GM12878 (cell line): ENCODE measurements around the gene NUCB1. TPM values are rescaled to one million over a fixed set of nuclear protein-coding genes. Genes with fewer than 3 reads are reported as not detected.

Source experiments
- ATF7 ChIP-seq: fragments of 450-650 bp; IDR thresholded peaks from 2 replicates; pipeline ENCODE4 v1.6.1; 2016; ENCODE audit warnings: low read depth, mild to moderate bottlenecking
- BACH1 ChIP-seq: fragments of 450-650 bp; IDR thresholded peaks from 2 replicates; pipeline ENCODE4 v1.6.1; 2017; ENCODE audit warnings: mild to moderate bottlenecking, borderline replicate concordance
- CBFB ChIP-seq: IDR thresholded peaks from 2 replicates; pipeline ENCODE4 v1.6.1; 2016; ENCODE audit warnings: antibody characterized with exemption, low read depth
- E2F4 ChIP-seq: IDR thresholded peaks from 2 replicates; pipeline ENCODE4 v1.6.1; 2012; ENCODE audit warnings: low read depth, low read length, improper control_type of control experiment
- EED ChIP-seq: sonication (generic); IDR thresholded peaks from 2 replicates; pipeline ENCODE4 v1.6.1; 2016; ENCODE audit warnings: antibody characterized with exemption, low read depth
- FOS ChIP-seq: IDR thresholded peaks from 3 replicates; pipeline ENCODE4 v1.6.1; 2011; ENCODE audit warnings: borderline replicate concordance; ENCODE audit not compliant: insufficient read length; ENCODE audit errors: extremely low read depth
- HCFC1 ChIP-seq: fragments of 150-350 bp; IDR thresholded peaks from 2 replicates; pipeline ENCODE4 v1.6.1; 2014; ENCODE audit warnings: low read length
- IKZF2 ChIP-seq, 2 experiments: fragments of 450-650 bp; IDR thresholded peaks; 2 replicates each; pipeline ENCODE4 v1.6.1; 2017; ENCODE audit warnings: mild to moderate bottlenecking in 2 of 2, moderate library complexity in 2 of 2
- JUND ChIP-seq: IDR thresholded peaks from 2 replicates; pipeline ENCODE4 v1.6.1; 2012; ENCODE audit warnings: low read depth, mild to moderate bottlenecking, low read length, improper control_type of control experiment, moderate library complexity
- MAX ChIP-seq: IDR thresholded peaks from 2 replicates; pipeline ENCODE4 v1.6.1; 2012; ENCODE audit warnings: low read depth, low read length, improper control_type of control experiment
- PAX5 ChIP-seq: IDR thresholded peaks from 2 replicates; pipeline ENCODE4 v1.6.1; 2011; ENCODE audit warnings: low read depth, low read length, borderline replicate concordance
- POU2F2 ChIP-seq: IDR thresholded peaks from 3 replicates; pipeline ENCODE4 v1.6.1; 2011; ENCODE audit warnings: low read depth, mild to moderate bottlenecking, low read length, borderline replicate concordance
- RAD51 ChIP-seq: fragments of 450-650 bp; IDR thresholded peaks from 2 replicates; pipeline ENCODE4 v1.6.1; 2016; ENCODE audit warnings: moderate library complexity, mild to moderate bottlenecking, inconsistent platforms
- SKIL ChIP-seq: fragments of 450-650 bp; IDR thresholded peaks from 2 replicates; pipeline ENCODE4 v1.6.1; 2017; ENCODE audit warnings: mild to moderate bottlenecking, low read depth, inconsistent platforms; ENCODE audit not compliant: poor library complexity, severe bottlenecking
- SREBF2 ChIP-seq: IDR thresholded peaks from 2 replicates; pipeline ENCODE4 v1.6.1; 2012; ENCODE audit warnings: mild to moderate bottlenecking, low read length
- ZNF217 ChIP-seq: fragments of 450-650 bp; IDR thresholded peaks from 2 replicates; pipeline ENCODE4 v1.6.1; 2017; ENCODE audit warnings: antibody characterized with exemption, mild to moderate bottlenecking
- polyA plus RNA-seq, 11 experiments: library from polyadenylated mRNA; depleted of rRNA in 4 of 11; unstranded in 6 of 11; stranded (reverse) in 5 of 11; fragments of >200 nt; fragmentation: Nextera tagmentation in 4 of 11; fragmentation: Illumina TruSeq in 1 of 11; extraction: Ambion mirVana in 4 of 11; extraction: Trizol in 1 of 11; gene quantifications; 1 replicate in 1 of 11; 2 replicates in 10 of 11; pipeline versions ENCODE4 v1.2.1 to v1.2.3, GENCODE V29; 2011 to 2016; ENCODE audit warnings: inconsistent platforms in 2 of 11, missing spikeins in 2 of 11, low read depth in 1 of 11
- total RNA-seq, 4 experiments: library from RNA; depleted of rRNA in 3 of 4; stranded (reverse); fragments of >200 nt in 3 of 4; fragmentation: Illumina TruSeq in 1 of 4; extraction: Trizol in 1 of 4; gene quantifications; 2 replicates each; pipeline versions ENCODE4 v1.2.1 to v1.2.3, GENCODE V29; 2013 to 2021
- TF ChIP-seq, protein P1 (sequence below): fragments of 450-650 bp; IDR thresholded peaks from 2 replicates; pipeline ENCODE4 v1.6.1; 2016; ENCODE audit warnings: mild to moderate bottlenecking
- TF ChIP-seq, protein P2 (sequence below): IDR thresholded peaks from 2 replicates; pipeline ENCODE4 v1.6.1; 2012; ENCODE audit warnings: mild to moderate bottlenecking, low read depth, low read length
- TF ChIP-seq, protein P3 (sequence below): fragments of 450-650 bp; IDR thresholded peaks from 2 replicates; pipeline ENCODE4 v1.6.1; 2017; ENCODE audit warnings: borderline replicate concordance

Gene NUCB1
- total and polyA plus RNA-seq, 10 of the 15 experiments (the other 5 are each of a cell fraction or from before 2014, with no cell fraction given) = 1.8 to 112 (median 44.5) TPM

DNA sequence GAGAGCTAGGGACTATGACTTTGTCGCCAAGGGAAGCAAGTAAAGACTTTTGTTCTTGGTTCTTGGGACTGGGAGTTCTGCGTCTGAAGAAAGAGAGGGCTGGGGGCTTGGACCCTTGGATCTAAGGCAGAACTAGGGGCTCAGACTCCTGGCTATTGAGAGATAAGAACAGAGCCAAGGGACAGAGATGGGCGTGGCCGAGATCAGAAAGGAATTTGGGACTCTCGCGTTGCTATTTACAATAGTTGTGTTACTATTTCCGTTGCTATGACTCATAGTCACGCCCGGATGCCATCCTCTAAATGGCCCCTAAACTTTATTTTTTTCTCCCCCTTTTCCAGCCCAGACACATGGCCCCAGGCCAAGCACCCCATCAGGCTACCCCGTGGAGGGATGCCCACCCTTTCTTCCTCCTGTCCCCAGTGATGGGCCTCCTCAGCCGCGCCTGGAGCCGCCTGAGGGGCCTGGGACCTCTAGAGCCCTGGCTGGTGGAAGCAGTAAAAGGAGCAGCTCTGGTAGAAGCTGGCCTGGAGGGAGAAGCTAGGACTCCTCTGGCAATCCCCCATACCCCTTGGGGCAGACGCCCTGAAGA lies 27.1 kb upstream of the NUCB1 start (continued):
- TF ChIP-seq, protein P1, sequence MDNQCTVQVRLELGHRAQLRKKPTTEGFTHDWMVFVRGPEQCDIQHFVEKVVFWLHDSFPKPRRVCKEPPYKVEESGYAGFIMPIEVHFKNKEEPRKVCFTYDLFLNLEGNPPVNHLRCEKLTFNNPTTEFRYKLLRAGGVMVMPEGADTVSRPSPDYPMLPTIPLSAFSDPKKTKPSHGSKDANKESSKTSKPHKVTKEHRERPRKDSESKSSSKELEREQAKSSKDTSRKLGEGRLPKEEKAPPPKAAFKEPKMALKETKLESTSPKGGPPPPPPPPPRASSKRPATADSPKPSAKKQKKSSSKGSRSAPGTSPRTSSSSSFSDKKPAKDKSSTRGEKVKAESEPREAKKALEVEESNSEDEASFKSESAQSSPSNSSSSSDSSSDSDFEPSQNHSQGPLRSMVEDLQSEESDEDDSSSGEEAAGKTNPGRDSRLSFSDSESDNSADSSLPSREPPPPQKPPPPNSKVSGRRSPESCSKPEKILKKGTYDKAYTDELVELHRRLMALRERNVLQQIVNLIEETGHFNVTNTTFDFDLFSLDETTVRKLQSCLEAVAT = 0 out of 2 replicates have a peak, but pooled peaks have one; percentile 84
- TF ChIP-seq SREBF2 (no peak), E2F4 (no peak), MAX (no peak), RAD51 (no peak), IKZF2 (IDR thresholded peaks at IDR 0.05) (peak in 1 of 2 experiments; percentile 49; a peak in 2 of 4 replicates), EED (no peak), JUND (peak; percentile 42; the same call in 1 of the 2 replicates), POU2F2 (no peak), SKIL (peak; percentile 43), BACH1 (peak; percentile 17; the same call in 1 of the 2 replicates), PAX5 (peak; percentile 95), HCFC1 (no peak), FOS (no peak), CBFB (peak; percentile 62; the same call in 1 of the 2 replicates), ATF7 (peak; percentile 64), ZNF217 (no peak)
- TF ChIP-seq, protein P2, sequence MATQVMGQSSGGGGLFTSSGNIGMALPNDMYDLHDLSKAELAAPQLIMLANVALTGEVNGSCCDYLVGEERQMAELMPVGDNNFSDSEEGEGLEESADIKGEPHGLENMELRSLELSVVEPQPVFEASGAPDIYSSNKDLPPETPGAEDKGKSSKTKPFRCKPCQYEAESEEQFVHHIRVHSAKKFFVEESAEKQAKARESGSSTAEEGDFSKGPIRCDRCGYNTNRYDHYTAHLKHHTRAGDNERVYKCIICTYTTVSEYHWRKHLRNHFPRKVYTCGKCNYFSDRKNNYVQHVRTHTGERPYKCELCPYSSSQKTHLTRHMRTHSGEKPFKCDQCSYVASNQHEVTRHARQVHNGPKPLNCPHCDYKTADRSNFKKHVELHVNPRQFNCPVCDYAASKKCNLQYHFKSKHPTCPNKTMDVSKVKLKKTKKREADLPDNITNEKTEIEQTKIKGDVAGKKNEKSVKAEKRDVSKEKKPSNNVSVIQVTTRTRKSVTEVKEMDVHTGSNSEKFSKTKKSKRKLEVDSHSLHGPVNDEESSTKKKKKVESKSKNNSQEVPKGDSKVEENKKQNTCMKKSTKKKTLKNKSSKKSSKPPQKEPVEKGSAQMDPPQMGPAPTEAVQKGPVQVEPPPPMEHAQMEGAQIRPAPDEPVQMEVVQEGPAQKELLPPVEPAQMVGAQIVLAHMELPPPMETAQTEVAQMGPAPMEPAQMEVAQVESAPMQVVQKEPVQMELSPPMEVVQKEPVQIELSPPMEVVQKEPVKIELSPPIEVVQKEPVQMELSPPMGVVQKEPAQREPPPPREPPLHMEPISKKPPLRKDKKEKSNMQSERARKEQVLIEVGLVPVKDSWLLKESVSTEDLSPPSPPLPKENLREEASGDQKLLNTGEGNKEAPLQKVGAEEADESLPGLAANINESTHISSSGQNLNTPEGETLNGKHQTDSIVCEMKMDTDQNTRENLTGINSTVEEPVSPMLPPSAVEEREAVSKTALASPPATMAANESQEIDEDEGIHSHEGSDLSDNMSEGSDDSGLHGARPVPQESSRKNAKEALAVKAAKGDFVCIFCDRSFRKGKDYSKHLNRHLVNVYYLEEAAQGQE = no peak
- TF ChIP-seq, protein P3, sequence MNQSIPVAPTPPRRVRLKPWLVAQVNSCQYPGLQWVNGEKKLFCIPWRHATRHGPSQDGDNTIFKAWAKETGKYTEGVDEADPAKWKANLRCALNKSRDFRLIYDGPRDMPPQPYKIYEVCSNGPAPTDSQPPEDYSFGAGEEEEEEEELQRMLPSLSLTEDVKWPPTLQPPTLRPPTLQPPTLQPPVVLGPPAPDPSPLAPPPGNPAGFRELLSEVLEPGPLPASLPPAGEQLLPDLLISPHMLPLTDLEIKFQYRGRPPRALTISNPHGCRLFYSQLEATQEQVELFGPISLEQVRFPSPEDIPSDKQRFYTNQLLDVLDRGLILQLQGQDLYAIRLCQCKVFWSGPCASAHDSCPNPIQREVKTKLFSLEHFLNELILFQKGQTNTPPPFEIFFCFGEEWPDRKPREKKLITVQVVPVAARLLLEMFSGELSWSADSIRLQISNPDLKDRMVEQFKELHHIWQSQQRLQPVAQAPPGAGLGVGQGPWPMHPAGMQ = no peak
